Activated CD8-positive, alpha-beta memory T cell treated with anti-CD3 and anti-CD28 coated beads for 24 hours (primary cell): ENCODE measurements around the gene PRKCE.

Experiments used
- DNase-seq: peaks from one replicate; pipeline ENCODE4 v3.0.0-alpha.2; 2020

PRKCE gene

DNA sequence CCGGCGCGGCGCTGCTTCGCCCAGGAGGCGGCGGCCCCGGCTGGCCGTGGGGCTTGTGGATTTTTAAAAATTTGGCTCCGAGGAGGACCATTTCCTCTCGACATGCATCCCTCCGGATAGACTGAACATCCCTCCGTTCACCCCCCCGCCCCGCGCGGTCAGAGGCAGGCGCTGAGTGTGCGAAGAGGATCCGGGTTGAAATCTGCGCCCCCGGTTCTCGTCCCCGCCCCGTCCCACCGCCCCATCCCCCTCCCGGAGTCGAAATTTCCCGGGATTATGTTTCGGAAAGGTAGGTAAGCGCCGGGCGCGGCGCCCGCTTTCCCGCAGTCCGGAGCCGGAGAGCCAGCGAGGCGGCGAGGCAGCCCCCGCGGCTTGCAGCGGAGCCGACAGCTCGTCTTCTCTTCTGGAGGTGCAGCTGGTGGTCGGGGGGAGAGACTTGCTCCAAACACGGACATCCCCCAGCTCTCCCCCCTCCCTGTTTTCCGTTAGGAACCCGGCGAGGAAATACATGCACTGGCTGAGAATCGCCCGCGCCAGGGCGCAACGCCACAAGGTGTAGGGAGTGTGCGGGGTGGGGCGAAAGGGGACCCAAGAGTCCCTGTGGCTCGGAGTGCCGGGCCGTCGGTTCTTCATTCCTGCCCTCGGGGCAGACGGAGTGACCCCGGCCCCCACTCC lies at the start of gene PRKCE:
Gene PRKCE, plus strand, starts transcription at position 261 of the 675 bp plus-strand sequence.
- DNase-seq = no peak

DNA sequence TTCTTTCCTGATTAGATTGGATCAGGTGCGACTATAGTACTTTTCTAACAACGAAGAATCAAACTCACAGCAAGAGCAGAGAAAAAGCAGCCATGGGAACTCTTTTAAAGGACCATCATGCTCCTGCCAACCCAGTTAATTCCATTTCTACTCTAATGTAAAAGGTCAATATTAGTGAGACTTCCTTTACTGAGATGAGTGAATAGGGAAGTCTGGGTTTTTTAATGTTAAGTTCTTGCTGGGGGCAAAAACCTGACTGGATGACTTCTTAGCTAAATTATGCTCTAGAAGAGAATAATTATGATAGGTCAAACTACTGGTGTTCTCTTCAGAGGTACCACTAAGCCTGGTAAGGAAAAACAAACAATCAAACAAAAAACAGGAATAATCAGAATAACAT lies 48.9 kb upstream of the PRKCE start:
- no peak for DNase-seq

DNA sequence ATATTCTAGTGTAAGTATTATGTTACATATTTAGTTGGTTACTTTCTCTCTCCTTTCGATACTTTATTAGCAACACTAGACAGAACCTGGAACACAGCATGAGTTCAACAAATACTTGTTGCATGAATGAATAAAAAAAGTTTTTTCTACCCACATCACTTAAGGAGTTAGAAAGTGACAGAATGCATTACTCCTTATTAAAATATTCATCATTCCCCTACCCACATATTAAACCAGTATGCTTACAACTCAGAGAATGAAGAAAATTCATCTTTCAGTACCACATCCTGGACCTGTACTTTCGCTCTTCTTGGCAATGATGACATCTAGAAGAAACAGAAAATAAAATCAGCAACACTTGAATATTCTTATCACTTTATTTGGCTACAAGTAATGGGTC lies 46.4 kb upstream of the PRKCE start:
- no peak for DNase-seq

DNA sequence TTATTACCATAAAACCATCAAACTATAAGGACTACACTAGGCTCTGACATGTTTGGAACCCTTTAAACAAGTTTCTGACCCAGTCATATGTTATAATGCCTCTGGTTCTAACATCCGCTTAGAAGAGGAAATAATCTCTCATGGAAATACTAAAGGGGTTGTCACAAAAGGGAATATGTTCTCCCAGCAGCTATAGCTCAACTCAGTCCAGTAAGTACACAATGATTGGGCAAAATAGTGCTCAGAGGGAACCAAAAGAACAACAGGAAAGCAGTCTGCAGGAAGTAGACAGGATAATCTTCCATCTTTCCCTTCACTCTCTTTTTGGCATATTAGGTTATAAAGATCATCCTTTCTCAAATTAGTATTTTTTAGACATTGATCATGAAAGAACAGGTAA lies 44.7 kb upstream of the PRKCE start:
- DNase-seq = no peak

DNA sequence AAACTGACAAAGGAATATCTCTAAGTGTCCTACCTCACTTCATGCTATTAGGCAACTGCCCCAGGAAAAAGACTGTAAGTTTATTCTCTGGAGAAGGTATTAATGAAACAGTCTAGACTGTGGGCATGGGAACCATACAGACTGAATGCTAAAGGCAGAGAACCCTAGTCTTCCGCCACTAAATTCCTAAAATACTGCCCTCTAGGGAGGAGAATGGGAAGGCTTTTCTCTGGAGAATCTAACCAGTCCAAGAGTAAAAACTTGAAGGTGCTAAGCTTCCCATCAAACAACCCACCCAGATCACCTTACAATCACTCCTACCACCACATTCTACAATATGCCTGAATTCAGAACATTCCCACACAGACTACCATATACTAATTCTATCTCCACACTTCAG lies 43.8 kb upstream of the PRKCE start:
- DNase-seq = no peak

DNA sequence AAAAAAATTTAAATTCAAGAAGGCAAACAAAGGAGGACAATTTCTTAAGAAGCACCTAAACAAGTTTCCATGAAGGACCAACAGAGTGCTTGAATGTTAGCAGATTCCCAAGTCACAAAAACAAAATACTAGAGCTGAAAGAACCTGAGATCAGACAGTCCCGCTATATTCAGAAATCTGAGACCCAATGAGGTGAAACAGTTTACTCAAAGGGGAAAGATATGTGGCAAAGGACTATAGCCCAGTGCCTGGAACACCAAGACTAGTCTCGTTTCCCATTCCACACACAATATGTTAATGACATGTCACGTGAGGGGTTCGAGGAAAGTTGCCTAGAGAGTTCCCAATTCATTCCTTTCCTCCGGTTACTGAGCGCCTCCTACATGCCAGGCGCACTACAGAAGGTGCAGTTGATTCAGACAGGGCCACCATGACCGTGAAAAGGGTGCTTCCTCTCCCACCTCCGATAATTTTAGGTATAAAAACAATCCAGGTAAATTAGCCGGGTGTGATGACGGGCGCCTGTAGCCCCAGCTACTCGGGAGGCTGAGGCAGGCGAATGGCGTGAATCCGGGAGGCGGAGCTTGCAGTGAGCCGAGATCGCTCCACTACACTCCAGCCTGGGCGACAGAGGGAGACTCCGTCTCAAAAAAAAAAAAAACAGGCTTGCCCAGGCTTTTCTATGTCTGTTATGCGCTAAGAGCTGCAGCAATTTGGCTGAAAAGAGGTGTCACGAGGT lies 41.0 kb upstream of the PRKCE start:
- peak; percentile 76 for DNase-seq

DNA sequence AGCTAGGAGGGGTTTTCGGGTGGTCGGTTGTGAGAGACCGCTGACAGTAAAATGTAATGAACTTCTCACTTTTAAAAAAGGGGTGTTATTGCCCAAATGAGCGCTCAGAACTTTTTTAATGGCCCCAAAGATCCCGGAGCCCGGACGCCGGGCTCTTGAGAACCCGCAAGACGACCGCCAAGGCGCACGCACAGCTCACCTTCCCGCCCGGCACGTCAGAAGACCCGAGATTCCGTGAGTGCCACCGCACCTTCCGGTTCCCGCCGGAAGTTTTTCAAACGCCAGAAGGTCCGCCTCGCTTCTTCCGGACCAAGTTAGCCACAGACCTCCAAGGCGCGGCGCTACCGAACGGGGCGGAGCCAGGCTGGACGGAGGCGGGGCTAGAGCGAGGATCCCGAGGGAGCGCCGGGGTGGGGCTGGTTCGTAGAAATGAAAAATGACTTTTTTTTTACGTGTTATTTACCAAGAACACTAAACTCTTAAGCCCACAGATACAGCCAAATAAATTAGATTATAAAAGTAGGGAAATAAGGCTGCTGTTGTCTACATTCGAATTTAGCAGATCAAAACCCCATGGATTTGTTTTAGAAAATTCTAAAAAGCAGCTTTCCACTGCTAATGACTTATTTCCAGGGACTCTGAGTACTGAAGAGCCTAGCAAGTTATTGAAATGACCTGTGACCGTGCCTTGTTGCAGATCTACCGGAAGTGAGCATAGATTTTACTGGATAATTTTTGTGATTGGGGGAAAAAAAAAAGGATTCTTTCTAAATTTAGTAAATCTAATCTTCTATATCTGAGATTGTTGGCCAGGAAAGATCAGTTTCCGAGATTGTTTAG lies 40.2 kb upstream of the PRKCE start, which contains the start of gene SRBD1:
Gene SRBD1, minus strand, starts transcription at position 248 of the 840 bp plus-strand sequence. CDS start 5,826 bp downstream, outside the sequence.
- DNase-seq = peak; percentile 97

DNA sequence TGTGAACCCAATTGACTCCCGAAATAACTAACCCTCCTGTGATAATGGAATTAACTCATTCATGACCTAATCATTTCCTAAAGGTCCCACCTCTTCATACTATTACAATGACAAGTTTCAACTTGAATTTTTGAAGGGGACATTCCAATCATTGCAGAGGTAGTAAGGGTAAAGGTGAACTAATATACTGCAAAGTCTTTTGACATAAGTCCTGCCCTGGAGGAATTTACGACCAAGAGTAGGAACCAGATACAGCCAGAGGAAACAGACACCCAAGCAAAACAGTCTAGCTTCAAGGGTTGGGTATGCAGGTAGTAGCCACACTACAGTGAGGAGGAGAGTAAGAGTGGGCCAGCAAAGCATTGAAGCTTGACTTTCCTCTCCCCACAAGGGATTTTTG lies 39.2 kb upstream of the PRKCE start:
- DNase-seq = no peak

DNA sequence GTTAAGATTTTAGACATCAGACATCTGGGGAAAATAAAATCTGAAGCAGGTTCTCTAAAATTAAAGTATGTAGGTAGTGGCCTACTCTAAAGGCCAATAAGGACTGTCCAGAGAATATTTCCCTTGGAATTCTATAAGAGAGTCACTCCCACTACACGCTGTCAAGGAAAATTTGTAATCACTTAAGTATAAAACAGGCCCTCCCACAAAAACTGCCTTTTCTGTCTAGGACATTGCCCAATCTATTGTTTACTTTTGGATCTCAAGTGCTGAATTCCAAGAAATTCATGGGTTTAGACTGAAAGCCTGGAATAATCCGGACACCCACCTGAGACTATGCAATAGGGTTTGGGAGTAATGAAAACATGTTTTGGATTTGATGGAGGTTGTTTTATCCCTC lies 38.7 kb upstream of the PRKCE start:
- no peak for DNase-seq

DNA sequence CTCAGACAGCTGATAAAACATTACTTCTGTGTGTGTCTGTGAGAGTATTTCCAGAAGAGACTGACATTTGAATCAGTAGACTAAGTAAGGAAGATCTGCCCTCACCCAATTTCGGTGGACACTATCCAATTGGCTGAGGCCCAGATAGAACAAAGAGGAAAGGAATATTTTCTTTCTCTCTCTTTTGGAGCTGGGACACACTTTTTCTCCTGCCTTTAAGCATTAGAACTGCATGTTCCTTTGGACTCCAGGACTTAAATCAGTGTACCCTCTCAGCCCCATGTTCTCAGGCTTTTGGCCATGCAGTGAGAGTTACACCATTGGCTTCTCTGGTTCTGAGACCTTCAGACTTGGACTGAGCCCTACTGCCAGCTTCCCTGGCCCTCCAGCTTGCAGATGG lies 37.1 kb upstream of the PRKCE start:
- no peak for DNase-seq

DNA sequence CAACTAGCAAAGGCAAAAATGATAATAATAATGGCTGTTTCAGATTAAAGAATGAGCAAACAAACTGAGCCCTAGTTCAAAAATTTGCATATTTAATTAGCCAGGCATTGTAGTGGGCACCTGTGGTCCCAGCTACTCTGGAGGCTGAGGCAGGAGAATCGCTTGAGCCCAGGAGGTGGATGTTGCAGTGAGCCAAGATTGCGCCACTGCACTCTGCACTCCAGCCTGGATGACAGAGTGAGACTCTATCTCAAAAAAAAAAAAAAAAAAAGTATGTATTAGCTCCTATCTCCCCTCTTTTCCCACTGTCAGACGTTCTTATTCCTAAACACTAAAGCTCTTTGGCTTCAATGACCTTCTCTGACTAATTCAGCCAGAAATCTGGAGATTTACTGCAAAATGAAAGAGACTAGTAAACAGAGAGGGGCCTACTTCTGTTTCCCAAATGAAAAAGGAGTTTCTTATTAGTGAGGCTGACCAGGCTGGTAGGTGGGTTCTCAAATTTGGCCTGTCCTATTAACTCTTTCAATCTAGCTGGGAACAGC lies 36.5 kb upstream of the PRKCE start:
- no peak for DNase-seq

DNA sequence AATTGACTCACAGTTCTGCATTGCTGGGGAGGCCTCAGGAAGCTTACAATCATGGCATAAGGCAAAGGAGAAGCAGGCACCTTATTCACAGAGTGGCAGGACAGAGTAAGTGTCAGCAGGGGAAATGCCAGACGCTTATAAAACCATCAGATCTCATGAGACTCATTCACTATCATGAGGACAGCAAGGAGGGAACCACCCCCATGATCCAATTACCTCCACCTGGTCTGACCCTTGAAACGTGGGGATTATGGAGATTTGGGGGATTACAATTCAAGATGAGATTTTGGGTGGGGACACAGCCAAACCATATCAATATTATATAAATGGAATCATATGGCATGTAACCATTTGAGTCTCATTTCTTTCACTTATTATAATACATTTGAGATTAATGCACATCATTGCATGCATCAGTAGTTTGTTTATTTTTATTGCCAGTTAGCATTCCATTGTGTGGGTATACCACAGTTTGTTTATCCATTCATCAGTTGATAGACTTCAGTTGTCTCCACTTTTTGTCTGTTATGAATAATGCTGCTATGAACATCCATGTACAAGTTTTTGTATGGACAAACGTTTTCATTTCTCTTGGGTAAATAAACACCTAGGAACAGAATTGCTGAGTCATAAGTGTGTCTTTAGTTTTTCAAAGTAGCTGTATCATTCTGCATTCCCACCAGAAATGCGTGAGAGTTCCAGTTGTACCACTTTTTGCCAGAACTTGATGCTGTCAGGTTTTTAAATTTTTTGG lies 34.6 kb upstream of the PRKCE start:
- no peak for DNase-seq

DNA sequence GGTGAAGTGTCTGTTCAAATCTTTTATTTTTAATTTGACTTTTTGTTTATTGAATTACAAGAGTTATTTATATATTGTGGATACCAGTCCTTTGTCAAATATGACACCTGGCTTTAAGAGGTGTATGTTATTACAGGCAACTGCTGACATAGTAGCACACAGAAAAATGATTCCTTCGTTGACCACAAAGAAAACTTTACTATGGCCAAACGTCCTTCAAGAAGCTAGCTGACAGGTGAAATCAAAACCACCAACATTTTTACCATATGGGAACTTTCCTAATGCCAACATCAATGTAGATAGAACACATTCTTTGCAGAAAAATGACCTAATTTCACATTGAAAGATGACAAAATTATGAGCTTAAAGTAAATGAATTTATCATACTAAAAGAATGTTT lies 34.0 kb upstream of the PRKCE start:
- DNase-seq = no peak

DNA sequence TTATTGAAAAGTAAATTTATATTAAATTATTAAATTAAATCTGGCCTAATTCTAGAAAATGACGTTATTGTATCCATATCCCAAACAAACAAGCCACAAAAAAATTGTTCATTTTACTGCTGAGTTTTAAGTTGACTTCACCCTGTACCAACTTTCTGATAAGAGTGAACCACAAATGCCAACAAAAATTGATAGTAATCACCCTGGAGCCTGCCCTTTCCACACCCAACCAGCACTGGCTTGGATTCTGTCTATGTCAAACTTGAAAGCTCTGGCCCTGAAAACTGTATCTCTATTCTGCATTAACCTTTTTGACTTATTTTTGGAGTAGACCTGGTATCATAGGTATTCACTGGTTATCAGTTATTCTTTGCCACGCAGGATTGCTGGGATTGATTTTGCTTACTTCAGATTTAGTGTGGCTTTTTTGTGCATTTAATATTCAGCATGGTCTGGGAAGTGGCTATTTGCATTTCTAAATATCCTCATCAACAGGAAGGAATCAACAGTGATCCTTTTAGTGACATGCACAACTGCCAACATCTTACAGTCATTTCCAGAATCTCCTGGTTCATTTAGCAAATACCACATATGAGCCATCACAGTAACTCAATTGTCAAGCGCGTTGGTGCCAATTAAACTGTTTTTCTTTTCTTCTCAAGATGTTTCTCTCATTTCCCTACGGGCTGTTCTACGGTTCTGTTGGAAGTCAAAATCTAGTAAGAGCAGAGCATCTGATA lies 29.0 kb upstream of the PRKCE start:
- no peak for DNase-seq

DNA sequence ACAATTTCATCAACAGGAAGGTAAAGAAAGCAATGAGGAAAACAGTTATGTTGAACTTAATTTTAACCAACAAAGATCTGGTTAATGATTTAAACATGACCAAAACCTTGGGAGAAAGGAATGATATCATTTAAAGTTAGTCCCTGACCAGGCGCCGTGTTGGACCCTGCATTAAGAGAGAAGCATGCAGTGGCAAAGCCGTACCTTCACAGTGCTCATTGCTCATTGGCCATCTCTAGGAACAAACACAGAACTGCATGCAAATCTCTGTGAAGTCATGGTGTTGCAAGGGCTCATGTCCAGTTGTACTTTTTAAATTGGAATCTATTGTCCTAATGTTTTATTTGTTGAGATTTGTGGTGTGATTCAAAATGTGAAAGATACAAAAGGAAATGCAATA lies 28.4 kb upstream of the PRKCE start:
- no peak for DNase-seq

DNA sequence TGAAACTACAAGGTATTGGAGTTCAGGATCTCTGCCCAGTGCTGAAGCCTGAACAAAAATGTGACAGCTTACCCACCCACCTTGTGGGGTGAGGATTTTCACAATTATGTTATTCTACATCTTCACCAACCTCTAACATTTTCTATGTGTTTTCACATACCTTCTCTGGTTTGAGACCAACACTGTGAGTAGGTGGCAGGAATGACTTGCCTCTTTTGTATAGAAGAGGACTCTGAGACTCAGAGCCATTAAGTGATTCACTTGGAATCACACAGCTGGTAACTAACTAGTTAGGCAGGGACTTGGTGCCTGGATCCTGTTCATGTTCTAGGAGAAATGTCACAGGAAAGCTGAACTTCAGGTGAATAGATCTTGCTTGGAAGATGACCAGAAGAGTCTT lies 25.7 kb upstream of the PRKCE start:
- no peak for DNase-seq

DNA sequence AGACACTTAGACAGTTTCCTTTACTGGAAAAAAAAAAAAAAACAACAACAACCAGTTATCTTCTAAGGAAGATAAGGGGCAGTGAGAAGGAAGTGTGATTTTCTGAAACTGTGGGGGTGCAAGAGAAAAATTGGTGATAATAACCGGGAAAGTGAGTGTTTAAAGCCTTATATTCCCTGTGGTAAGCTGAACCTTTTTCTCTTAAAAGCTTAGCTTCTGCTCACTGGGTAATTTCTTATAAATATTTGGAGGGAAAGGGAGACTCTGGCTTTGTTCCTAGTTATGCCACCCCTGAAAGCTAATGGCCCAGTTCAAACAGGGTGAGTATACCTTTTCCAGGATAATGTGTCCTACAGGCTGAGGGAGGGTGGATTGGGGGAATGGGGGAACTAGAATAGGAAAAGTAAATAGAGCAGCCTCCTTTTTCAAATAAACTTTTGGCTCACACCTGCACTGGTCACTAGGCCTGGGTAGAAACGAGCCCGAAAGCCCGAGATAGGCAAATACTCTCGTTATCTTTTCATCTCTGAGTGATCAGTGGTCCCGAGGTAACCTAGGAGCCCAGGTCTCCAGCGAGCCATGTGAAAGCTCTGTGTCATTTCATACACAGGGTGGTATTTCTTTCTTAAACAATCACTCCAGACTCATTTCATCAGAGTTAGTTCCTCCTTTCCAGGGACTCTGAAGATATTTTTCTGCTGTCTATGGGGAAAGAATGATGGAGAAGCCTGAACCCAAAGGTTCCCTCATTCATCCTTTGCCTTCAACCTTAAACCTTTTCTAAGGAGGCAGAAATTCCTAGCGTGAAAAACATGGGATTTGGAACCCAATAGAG lies 24.9 kb upstream of the PRKCE start:
- no peak for DNase-seq

DNA sequence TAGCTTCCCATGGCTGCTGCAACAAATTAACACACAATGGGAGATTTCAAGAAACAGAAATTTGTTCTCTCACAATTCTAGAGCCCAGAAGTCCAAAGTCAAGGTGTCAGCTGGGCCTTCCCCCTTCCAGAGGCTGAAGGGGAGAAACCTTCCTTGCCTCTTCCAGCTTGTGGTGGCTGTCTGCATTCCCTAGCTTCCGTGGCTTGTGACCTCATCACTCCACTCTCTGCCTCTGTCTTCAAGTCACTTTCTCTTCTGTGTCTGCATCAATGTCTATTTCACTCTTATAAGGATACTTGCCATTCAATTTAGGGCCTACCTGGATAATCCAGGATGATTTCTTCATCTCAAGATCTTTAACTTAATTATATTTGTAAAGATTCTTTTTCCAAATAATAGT lies 23.6 kb upstream of the PRKCE start:
- DNase-seq = no peak

DNA sequence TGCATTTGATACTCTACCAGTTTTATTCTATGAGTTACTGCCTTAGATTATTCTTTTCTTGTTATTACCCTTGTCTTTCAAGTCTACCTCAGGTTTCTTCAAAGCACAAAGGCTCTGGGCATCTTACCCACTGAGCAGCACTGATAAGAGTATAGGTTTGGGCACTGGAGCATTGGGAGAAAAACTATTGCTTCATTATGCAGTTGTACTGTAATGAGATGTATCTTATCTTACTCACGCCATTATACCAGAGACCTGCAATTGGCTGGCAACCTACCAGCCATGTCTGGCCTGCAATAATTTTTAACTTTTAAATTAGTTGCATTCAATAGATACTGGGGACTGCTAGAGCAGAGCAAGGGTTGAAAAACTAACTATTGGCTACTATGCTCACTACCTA lies 21.5 kb upstream of the PRKCE start:
- DNase-seq = no peak

DNA sequence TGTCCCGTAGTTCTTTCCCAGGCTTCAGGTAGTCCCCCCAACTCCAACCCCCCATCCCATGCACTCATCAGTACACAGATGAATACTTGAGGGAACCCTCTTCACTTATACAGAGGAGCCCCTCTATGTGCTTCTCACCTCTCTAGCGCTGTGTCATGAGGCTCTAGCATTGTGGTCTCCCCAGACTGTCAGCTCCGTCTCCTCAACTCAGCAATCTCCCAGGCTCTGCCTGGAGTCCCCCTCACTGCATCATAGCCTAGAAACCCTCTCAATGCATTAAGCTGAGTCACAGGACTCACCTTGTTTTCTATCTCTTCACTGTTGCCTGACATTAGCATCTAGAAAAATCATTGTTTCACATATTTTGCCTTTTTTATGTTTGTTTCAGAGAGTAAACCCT lies 20.2 kb upstream of the PRKCE start:
- DNase-seq = no peak

DNA sequence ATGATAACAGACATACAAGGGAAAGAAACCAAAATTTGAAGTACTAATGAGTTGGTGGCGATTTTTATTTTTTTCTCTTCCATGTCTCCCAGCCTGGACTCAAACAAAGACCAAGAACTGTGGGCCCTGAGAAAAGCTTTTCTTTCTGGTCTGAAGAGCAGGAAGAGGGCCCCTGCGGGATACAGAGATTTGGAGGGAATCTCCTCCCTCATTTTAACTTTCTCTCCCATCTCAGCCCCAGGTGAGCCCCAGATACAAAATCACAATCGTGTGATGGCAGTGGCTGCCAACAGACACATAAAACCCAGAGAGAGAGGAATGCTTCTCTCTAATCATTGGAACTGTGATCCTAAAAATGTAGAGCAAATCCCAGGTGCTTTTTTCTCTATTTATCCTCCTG lies 19.5 kb upstream of the PRKCE start:
- DNase-seq = no peak
